ENCODE data around the gene TXNDC5.

The TXNDC5 gene

DNA sequence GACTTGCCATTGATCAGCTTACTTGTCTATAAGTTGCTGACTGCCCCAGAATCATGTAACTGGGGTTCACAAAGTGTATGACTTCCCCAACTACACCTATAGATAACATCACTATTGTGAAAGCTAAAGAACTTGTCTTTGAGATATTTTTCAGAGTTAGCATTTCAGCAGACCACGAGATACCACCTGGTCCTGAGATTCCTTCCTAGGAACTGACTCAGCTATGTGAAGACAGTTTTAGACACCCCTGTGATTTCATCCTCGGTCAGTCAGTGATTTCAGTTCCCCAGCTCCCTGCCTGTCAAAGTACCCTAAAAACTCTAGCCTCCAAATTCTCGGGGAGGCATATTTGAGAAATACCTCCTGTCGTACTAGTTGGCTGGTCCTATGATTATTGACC, 62.4 kb downstream of the TXNDC5 start:
- no peak for DNase-seq

DNA sequence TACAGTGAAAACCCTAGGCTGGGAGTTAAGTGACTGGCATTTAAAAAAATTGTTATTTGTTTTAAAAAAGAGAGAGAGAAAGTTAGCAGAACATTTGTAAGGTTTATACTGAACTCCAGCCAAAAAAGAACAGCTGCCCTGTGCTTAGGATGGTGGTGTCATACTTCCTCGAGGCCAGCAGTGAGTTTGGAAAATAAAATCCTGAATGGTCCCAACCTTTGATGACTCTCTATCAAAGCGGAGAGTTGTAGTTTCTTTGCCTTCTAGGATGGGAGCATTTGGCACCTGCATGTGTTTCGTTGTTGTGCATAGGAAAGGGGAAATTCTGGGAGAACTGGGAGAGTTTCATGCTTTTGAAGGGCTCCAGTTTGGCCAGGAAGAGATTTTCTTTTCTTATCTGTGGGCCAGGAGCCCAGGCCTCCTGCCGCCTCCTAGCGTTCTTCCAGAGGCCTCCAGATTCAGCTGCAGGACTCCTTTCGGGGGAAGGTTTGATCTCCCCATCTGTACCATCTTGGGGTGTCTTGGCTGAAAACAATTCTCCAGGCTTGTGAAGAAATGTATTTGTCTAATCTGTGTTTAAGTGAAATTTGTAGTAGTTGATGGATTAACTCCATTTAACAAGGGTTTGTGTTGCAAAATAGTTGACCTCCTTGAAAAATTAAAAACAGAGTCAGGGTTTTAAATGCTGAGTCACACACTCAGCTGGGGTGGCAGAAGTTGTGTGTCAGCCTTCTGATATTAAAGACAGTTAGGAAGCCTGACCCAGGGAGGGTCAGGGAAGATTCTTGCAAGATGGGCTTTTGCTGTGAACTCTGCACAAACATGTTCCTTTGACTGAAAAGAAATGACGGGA, 63.4 kb downstream of the TXNDC5 start:
- no peak for DNase-seq

DNA sequence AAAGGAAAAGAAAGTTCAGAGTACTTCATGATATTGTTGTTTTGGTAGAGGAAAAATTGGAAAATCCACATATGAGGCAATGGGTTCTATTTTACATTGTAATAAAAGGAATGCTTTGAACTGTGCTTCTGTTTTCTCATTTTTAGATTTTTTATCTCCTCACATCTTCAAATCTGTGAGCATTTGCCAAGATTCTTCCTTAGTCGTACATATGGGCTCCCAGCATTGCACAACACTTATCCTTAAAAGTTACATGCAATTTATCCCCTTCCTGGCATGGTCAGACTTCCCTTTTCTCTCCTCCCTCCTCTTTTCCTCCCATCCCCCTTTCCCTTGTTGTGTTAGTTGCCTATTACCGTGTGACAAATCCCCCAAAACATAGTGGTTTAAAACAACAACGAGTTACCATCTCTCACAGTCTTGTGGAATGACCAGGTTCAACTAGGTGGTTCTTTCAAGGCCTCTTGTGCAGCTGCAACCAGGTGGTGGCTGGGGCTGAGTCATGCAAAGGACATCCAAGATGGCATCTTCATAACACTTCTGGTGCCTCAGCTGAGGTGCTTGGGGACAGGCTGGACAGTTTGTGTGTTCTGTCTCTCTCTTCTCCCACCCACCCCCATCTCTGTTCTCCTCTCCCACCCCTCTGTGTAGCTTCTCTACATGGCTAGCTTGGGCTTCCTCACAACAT, 68.7 kb downstream of the TXNDC5 start:
- no peak for DNase-seq

DNA sequence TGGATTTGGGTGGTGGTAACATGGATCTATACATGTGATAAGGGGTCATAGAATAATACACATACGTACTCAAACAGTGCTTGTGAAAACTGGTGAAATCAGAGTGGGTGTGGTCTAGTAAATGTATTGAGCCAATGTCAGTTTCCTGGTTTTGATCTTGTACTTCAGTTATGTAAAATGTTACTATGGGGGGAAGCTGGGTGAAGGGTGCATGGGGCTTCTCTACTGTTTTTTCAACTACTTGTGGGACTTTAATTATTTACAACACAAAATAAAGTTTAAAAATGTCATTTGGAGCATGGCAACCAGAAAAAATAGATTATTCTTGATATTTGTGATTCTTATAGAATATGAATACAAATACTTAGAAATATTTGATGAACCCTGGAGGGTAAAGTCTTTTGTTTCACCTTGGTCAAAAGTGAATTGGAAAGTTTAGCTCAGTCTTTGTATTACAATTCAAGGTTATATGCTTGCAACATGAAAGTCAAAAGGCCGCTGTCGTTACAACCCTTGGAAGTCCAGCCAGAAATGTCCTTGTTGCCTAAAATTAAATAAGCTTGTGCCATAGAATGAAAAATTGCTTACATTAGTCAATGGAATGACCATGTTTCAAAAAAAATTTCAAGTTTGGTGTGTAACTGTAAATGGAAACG, 74.1 kb downstream of the TXNDC5 start:
- no peak for DNase-seq

DNA sequence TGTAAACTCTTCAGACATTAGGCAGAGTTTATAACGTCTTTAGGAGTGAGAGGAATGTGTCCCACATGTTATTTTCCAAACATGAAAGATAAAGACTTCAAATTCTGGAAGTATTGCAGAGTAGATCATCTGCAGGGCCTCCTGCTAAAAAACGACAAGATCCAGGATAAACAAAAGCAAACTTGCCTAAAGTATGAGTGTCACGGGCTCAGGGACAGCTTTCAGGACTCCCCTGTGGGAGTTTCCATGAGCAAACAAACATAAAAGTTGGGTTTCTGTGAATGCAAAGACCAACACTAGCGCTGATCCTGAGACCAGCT, 76.9 kb downstream of the TXNDC5 start:
- DNase-seq: no peak

DNA sequence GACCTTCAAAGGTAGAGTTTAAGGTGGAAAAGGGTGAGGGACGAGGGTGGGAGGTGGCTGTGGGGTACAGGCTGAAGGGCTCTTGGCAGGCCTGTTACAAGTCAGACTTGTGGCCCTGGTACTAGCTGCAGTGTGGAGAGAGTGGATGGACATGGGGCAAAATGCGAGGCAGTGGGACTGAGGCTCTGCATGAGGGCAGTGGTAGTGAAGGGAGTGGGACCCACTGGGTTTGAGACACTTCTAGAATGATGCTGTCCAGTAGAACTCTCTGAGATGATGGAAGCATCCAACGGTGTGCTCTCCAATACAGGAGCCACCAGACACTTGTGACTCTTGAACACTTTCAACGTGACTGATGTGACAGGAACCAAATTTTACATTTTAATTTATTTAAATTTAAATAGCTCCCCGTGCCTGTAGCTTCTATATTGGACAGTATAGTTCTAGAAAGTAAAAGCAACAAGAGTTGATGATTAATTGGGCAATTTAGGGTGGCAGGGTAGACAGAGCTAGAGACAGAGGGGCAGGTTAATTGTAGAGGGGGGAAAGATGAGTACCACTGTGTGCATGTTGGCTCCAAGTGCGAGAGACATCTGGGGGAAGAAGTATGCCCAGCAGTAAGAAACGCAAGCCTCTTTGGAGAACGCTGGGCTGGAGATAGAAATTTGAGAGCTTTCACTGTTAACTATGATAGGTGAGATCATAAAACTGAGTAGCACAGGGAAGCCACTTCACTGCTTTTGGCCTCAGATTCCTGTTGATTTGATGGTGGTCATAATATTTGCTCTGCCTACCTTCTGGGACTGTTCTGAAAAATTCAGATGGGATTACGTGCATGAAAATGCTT, 77.5 kb downstream of the TXNDC5 start:
- DNase-seq: no peak
